Measurements from ENCODE around the gene NANOS3. TPM values are rescaled to one million over a fixed set of nuclear protein-coding genes. Genes with fewer than 3 reads are reported as not detected.

Gene NANOS3
- polyA plus RNA-seq, 2 donors: not detected

- Histone ChIP-seq H3K27ac (ENCODE audit: low read depth in 2 of 2, low read length in 1 of 2) (no peak overlapping the region), H3K4me3 (ENCODE audit: low read depth in 1 of 2, low read length in 2 of 2) (no peak overlapping the region), H3K4me1 (ENCODE audit: control insufficient read depth in 2 of 2, insufficient read depth in 2 of 2, low read length in 1 of 2) (peaks cover 0 to 3% of the 10 kb centered on the region in 2 donors), H3K9me3 (ENCODE audit: control insufficient read depth in 2 of 2, insufficient read depth in 1 of 2, low read depth in 1 of 2, low read length in 1 of 2) (no peaks in the 10 kb centered on the region), H3K27me3 (ENCODE audit: control insufficient read depth in 1 of 2, insufficient read depth in 2 of 2, low read length in 2 of 2) (no peaks in the 10 kb centered on the region), H3K36me3 (ENCODE audit: control insufficient read depth in 2 of 2, insufficient read depth in 2 of 2, low read length in 1 of 2) (peaks cover 14 to 34% of the 10 kb centered on the region in 2 donors)
- 82 to 83% methylated on average over 12 of the region's 12 CpGs for WGBS, 2 donors
Observed at GRCh38 chr19:13929340-13929739, 52.4 kb downstream of the NANOS3 start.

DNA sequence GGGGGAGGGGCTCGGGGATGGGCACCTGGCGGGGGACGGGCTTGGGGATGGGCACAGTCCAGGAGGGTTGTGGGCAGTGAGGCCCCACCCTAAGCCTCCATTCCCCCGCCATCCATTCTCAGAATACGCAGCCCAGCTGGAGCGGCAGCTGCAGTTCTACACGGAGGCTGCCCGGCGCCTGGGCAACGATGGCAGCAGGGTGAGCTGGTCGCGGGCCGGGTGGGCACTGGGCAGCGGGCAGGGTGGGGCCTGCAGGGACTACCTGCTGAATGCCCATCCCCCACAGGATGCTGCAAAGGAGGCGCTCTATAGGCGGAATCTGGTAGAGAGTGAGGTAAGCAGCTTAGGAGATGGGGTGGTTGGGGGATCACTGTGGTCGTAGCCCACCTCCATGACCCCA lies 53.0 kb downstream of the NANOS3 start:
- no peak overlapping the region for H3K4me3 ChIP-seq (ENCODE audit: low read depth in 1 of 2, low read length in 2 of 2)
- peaks cover 12 to 34% of the 10 kb centered on the region in 2 donors for H3K36me3 ChIP-seq (ENCODE audit: control insufficient read depth in 2 of 2, insufficient read depth in 2 of 2, low read length in 1 of 2)
- peaks cover 0 to 5% of the 10 kb centered on the region in 2 donors for H3K9me3 ChIP-seq (ENCODE audit: control insufficient read depth in 2 of 2, insufficient read depth in 1 of 2, low read depth in 1 of 2, low read length in 1 of 2)
- 86 to 87% methylated on average over 11 to 17 of the region's 17 CpGs for WGBS, 2 donors
- peaks cover 0 to 4% of the 10 kb centered on the region in 2 donors for H3K4me1 ChIP-seq (ENCODE audit: control insufficient read depth in 2 of 2, insufficient read depth in 2 of 2, low read length in 1 of 2)
- H3K27ac ChIP-seq (ENCODE audit: low read depth in 2 of 2, low read length in 1 of 2): no peak overlapping the region
- no peaks in the 10 kb centered on the region for H3K27me3 ChIP-seq (ENCODE audit: control insufficient read depth in 1 of 2, insufficient read depth in 2 of 2, low read length in 2 of 2)

Other genes starting within 250 kb of the NANOS3 start
- 10 to 100 TPM; 17.7 to 28.9 TPM for gene MRI1, start 112.6 kb upstream of the NANOS3 start, polyA plus RNA-seq
- 100 to 1,000 TPM; 135 to 174 TPM for gene C19orf53, start 102.7 kb upstream of the NANOS3 start, polyA plus RNA-seq
- gene ZSWIM4, start 81.7 kb upstream of the NANOS3 start, polyA plus RNA-seq: 10 to 100 TPM; 10.1 to 17.0 TPM
- 10 to 100 TPM in 1 of 2 donors, 1 to 10 TPM in 1; 7.5 to 13.0 TPM for gene BRME1, start 29.0 kb downstream of the NANOS3 start, polyA plus RNA-seq
- 10 to 100 TPM; 34.0 to 58.9 TPM for gene CC2D1A, start 29.1 kb downstream of the NANOS3 start, polyA plus RNA-seq
- 1 to 10 TPM; 3.9 to 5.3 TPM for gene PODNL1, start 61.3 kb downstream of the NANOS3 start, polyA plus RNA-seq
- 10 to 100 TPM; 31.6 to 50.5 TPM for gene DCAF15, start 75.4 kb downstream of the NANOS3 start, polyA plus RNA-seq
- 1 to 10 TPM; 3.8 to 6.6 TPM for gene RFX1, start 129.2 kb downstream of the NANOS3 start, polyA plus RNA-seq
- gene RLN3, start 151.0 kb downstream of the NANOS3 start, polyA plus RNA-seq: not detected
- 1 to 10 TPM; 1.3 to 2.3 TPM for gene IL27RA, start 154.6 kb downstream of the NANOS3 start, polyA plus RNA-seq
- under 1 TPM; 0.08 to 0.45 TPM for gene PALM3, start 184.9 kb downstream of the NANOS3 start, polyA plus RNA-seq
- gene MISP3, start 195.7 kb downstream of the NANOS3 start, polyA plus RNA-seq: 1 to 10 TPM; 3.1 to 7.1 TPM
- gene C19orf67, start 208.6 kb downstream of the NANOS3 start, polyA plus RNA-seq: not detected
- gene SAMD1, start 213.6 kb downstream of the NANOS3 start, polyA plus RNA-seq: 10 to 100 TPM; 27.6 to 28.4 TPM
- gene PRKACA, start 240.6 kb downstream of the NANOS3 start, polyA plus RNA-seq: 10 to 100 TPM; 31.2 to 32.2 TPM